ENCODE results near the gene COMMD7.
"Not testable (repeated sequence)": the region's sequence is repeated elsewhere in the genome, so short reads cannot be mapped to it uniquely, and the experiment has no call there.

The COMMD7 gene

GRCh38 chr20:32731882-32732266, 11.4 kb downstream of the COMMD7 start:
- DNase-seq (ENCODE audit: insufficient read length, low spot score), result no peak
- TF ChIP-seq TAF1 (IDR thresholded peaks at IDR 0.05; ENCODE audit: low read depth, low read length) (no peak), POU2F2 (IDR thresholded peaks at IDR 0.05; ENCODE audit: low read depth, low read length) (no peak), POLR2A (IDR thresholded peaks at IDR 0.05; ENCODE audit: low read depth, low read length) (no peak), POLR2AphosphoS5 (IDR thresholded peaks at IDR 0.05; ENCODE audit: low read depth, low read length) (no peak), SPI1 (IDR thresholded peaks at IDR 0.05; ENCODE audit: low read depth, low read length) (no peak), PAX5 (IDR thresholded peaks at IDR 0.05; ENCODE audit: insufficient read depth, low read length, severe bottlenecking) (no peak)
- FAIRE-seq, result no peak

GRCh38 chr20:32729334-32729733, 13.9 kb downstream of the COMMD7 start:
- FAIRE-seq; DNase-seq (ENCODE audit: insufficient read length, low spot score): not testable (repeated sequence)

GRCh38 chr20:32728435-32728834, 14.8 kb downstream of the COMMD7 start:
- not testable (repeated sequence) for DNase-seq (ENCODE audit: insufficient read length, low spot score); FAIRE-seq

GRCh38 chr20:32727683-32728082, 15.6 kb downstream of the COMMD7 start:
- no peak for TF ChIP-seq TAF1 (IDR thresholded peaks at IDR 0.05; ENCODE audit: low read depth, low read length)
- no peak for TF ChIP-seq POU2F2 (IDR thresholded peaks at IDR 0.05; ENCODE audit: low read depth, low read length)
- no peak for TF ChIP-seq POLR2A (IDR thresholded peaks at IDR 0.05; ENCODE audit: low read depth, low read length)
- TF ChIP-seq POLR2AphosphoS5 (IDR thresholded peaks at IDR 0.05; ENCODE audit: low read depth, low read length), result no peak
- TF ChIP-seq SPI1 (IDR thresholded peaks at IDR 0.05; ENCODE audit: low read depth, low read length), result no peak
- TF ChIP-seq PAX5 (IDR thresholded peaks at IDR 0.05; ENCODE audit: insufficient read depth, low read length, severe bottlenecking), result no peak
- DNase-seq (ENCODE audit: insufficient read length, low spot score), result no peak
- no peak for FAIRE-seq

- FAIRE-seq, result no peak
- DNase-seq (ENCODE audit: insufficient read length, low spot score), result no peak
- TF ChIP-seq POU2F2 (IDR thresholded peaks at IDR 0.05; ENCODE audit: low read depth, low read length) (no peak), PAX5 (IDR thresholded peaks at IDR 0.05; ENCODE audit: insufficient read depth, low read length, severe bottlenecking) (no peak), SPI1 (IDR thresholded peaks at IDR 0.05; ENCODE audit: low read depth, low read length) (no peak), TAF1 (IDR thresholded peaks at IDR 0.05; ENCODE audit: low read depth, low read length) (no peak), POLR2A (IDR thresholded peaks at IDR 0.05; ENCODE audit: low read depth, low read length) (no peak), POLR2AphosphoS5 (IDR thresholded peaks at IDR 0.05; ENCODE audit: low read depth, low read length) (no peak)
These were observed 24.4 kb downstream of the COMMD7 start for GRCh38 chr20:32718749-32719348.

- TF ChIP-seq PAX5 (IDR thresholded peaks at IDR 0.05; ENCODE audit: insufficient read depth, low read length, severe bottlenecking), result no peak
- no peak for TF ChIP-seq POLR2AphosphoS5 (IDR thresholded peaks at IDR 0.05; ENCODE audit: low read depth, low read length)
- no peak for TF ChIP-seq TAF1 (IDR thresholded peaks at IDR 0.05; ENCODE audit: low read depth, low read length)
- TF ChIP-seq POU2F2 (IDR thresholded peaks at IDR 0.05; ENCODE audit: low read depth, low read length), result no peak
- TF ChIP-seq POLR2A (IDR thresholded peaks at IDR 0.05; ENCODE audit: low read depth, low read length), result no peak
- TF ChIP-seq SPI1 (IDR thresholded peaks at IDR 0.05; ENCODE audit: low read depth, low read length), result no peak
- no peak for DNase-seq (ENCODE audit: insufficient read length, low spot score)
- FAIRE-seq, result no peak
These were observed 31.9 kb downstream of the COMMD7 start for GRCh38 chr20:32711346-32711745.

- no peak for TF ChIP-seq SPI1 (IDR thresholded peaks at IDR 0.05; ENCODE audit: low read depth, low read length)
- TF ChIP-seq PAX5 (IDR thresholded peaks at IDR 0.05; ENCODE audit: insufficient read depth, low read length, severe bottlenecking), result no peak
- TF ChIP-seq POLR2A (IDR thresholded peaks at IDR 0.05; ENCODE audit: low read depth, low read length), result no peak
- TF ChIP-seq POLR2AphosphoS5 (IDR thresholded peaks at IDR 0.05; ENCODE audit: low read depth, low read length), result no peak
- TF ChIP-seq POU2F2 (IDR thresholded peaks at IDR 0.05; ENCODE audit: low read depth, low read length), result no peak
- TF ChIP-seq TAF1 (IDR thresholded peaks at IDR 0.05; ENCODE audit: low read depth, low read length), result no peak
- FAIRE-seq, result no peak
- no peak for DNase-seq (ENCODE audit: insufficient read length, low spot score)
These were observed 33.6 kb downstream of the COMMD7 start for GRCh38 chr20:32709632-32710121.

- not testable (repeated sequence) for FAIRE-seq; DNase-seq (ENCODE audit: insufficient read length, low spot score)
These were observed 34.1 kb downstream of the COMMD7 start for GRCh38 chr20:32709029-32709631.

- FAIRE-seq (no peak), DNase-seq (ENCODE audit: insufficient read length, low spot score) (no peak)
- TF ChIP-seq POLR2AphosphoS5 (IDR thresholded peaks at IDR 0.05; ENCODE audit: low read depth, low read length) (no peak), TAF1 (IDR thresholded peaks at IDR 0.05; ENCODE audit: low read depth, low read length) (no peak), POLR2A (IDR thresholded peaks at IDR 0.05; ENCODE audit: low read depth, low read length) (no peak), PAX5 (IDR thresholded peaks at IDR 0.05; ENCODE audit: insufficient read depth, low read length, severe bottlenecking) (no peak), POU2F2 (IDR thresholded peaks at IDR 0.05; ENCODE audit: low read depth, low read length) (no peak), SPI1 (IDR thresholded peaks at IDR 0.05; ENCODE audit: low read depth, low read length) (no peak)
These were observed 35.3 kb downstream of the COMMD7 start for GRCh38 chr20:32707691-32708581.

- no peak for TF ChIP-seq POU2F2 (IDR thresholded peaks at IDR 0.05; ENCODE audit: low read depth, low read length)
- TF ChIP-seq TAF1 (IDR thresholded peaks at IDR 0.05; ENCODE audit: low read depth, low read length), result no peak
- TF ChIP-seq POLR2A (IDR thresholded peaks at IDR 0.05; ENCODE audit: low read depth, low read length), result no peak
- TF ChIP-seq PAX5 (IDR thresholded peaks at IDR 0.05; ENCODE audit: insufficient read depth, low read length, severe bottlenecking), result no peak
- TF ChIP-seq SPI1 (IDR thresholded peaks at IDR 0.05; ENCODE audit: low read depth, low read length), result no peak
- TF ChIP-seq POLR2AphosphoS5 (IDR thresholded peaks at IDR 0.05; ENCODE audit: low read depth, low read length), result no peak
- FAIRE-seq, result no peak
These were observed 36.8 kb downstream of the COMMD7 start for GRCh38 chr20:32706486-32706885.

More at GRCh38 chr20:32706486-32706885, 36.8 kb downstream of the COMMD7 start:
- DNase-seq (ENCODE audit: insufficient read length, low spot score), result no peak

All from GM12891 (cell line).